IMR-90 (cell line): Measurements from ENCODE around the gene FDPS. TPM values are rescaled to one million over a fixed set of nuclear protein-coding genes. Genes with fewer than 3 reads are reported as not detected.
"Not testable (repeated sequence)": the region's sequence is repeated elsewhere in the genome, so short reads cannot be mapped to it uniquely, and the experiment has no call there.

ENCODE experiments used
- ATAC-seq: fragments of 200-7000 bp; cut with Tn5 transposase; 2 replicates; pipeline ENCODE4 v1.9.1; 2020; ENCODE audit warnings: low read depth, mild to moderate bottlenecking, moderate library complexity
- BruUV-seq: library from RNA; stranded (reverse); fragments of 400-500 nt; replicated peaks from 2 replicates; lab custom pipeline; 2021; lab: Mats Ljungman, UMichigan
- CTCF ChIA-PET: fragments of 300-600 bp; formaldehyde crosslinking; extraction: SDS; loops from one replicate; lab custom pipeline; 2021; ENCODE audit warnings: antibody characterized with exemption; lab: Yijun Ruan, JAX
- POLR2A ChIA-PET: fragments of 300-600 bp; sonication (Branson Sonifier 250); formaldehyde crosslinking; loops from one replicate; lab custom pipeline; 2022; ENCODE audit warnings: antibody characterized with exemption; ENCODE audit not compliant: unreplicated experiment; lab: Charles Lee
- DNase-seq: peaks from one replicate; pipeline ENCODE4 v3.0.0; 2013
- H2AFZ ChIP-seq: replicated peaks from 2 replicates; pipeline ENCODE3; 2013; ENCODE audit warnings: low read length, mild to moderate bottlenecking; ENCODE audit not compliant: poor library complexity
- H2AK5ac ChIP-seq: 2 replicates; pipeline ENCODE4 v1.6.1; 2013; ENCODE audit warnings: low read depth, low read length, inconsistent platforms
- H2AK9ac ChIP-seq: replicated peaks from 2 replicates; pipeline ENCODE3; 2013; ENCODE audit warnings: mild to moderate bottlenecking, low read depth, low read length, moderate library complexity; ENCODE audit not compliant: poor library complexity
- H2BK120ac ChIP-seq: 2 replicates; pipeline ENCODE4 v1.6.1; 2013; ENCODE audit warnings: low read depth, low read length, inconsistent platforms
- H2BK15ac ChIP-seq: 3 replicates; pipeline ENCODE4 v1.6.1; 2013; ENCODE audit warnings: low read depth, low read length, inconsistent platforms
- H2BK20ac ChIP-seq: 2 replicates; pipeline ENCODE4 v1.6.1; 2013; ENCODE audit warnings: low read depth, mild to moderate bottlenecking, inconsistent platforms, low read length, moderate library complexity
- H2BK5ac ChIP-seq: 2 replicates; pipeline ENCODE4 v1.6.1; 2013; ENCODE audit warnings: mild to moderate bottlenecking, low read depth, low read length, inconsistent platforms; ENCODE audit not compliant: poor library complexity, severe bottlenecking
- H3K14ac ChIP-seq: replicated peaks from 2 replicates; pipeline ENCODE4 v1.6.1; 2013; ENCODE audit warnings: low read depth, low read length, inconsistent platforms
- H3K18ac ChIP-seq: 2 replicates; pipeline ENCODE4 v1.6.1; 2013; ENCODE audit warnings: low read depth, low read length, control low read depth
- H3K23ac ChIP-seq: 2 replicates; pipeline ENCODE4 v1.6.1; 2013; ENCODE audit warnings: low read depth, low read length, inconsistent platforms
- H3K27ac ChIP-seq: 2 replicates; pipeline ENCODE4 v1.5.1; 2013; ENCODE audit warnings: mild to moderate bottlenecking, control low read depth, low read length; ENCODE audit not compliant: insufficient read depth
- H3K27me3 ChIP-seq: 2 replicates; pipeline ENCODE4 v1.6.1; 2013; ENCODE audit warnings: low read length; ENCODE audit not compliant: control insufficient read depth, insufficient read depth
- H3K36me3 ChIP-seq: 2 replicates; pipeline ENCODE4 v1.6.1; 2013; ENCODE audit warnings: low read length, mixed read lengths; ENCODE audit not compliant: control insufficient read depth, insufficient read depth
- H3K4ac ChIP-seq: 2 replicates; pipeline ENCODE4 v1.6.1; 2013; ENCODE audit warnings: low read depth, low read length, inconsistent platforms
- H3K4me1 ChIP-seq: 2 replicates; pipeline ENCODE4 v1.6.1; 2013; ENCODE audit warnings: low read length, mixed read lengths; ENCODE audit not compliant: control insufficient read depth, insufficient read depth
- H3K4me2 ChIP-seq: 2 replicates; pipeline ENCODE4 v1.6.1; 2013; ENCODE audit warnings: low read depth, mild to moderate bottlenecking, control low read depth, low read length, moderate library complexity
- H3K4me3 ChIP-seq: 2 replicates; pipeline ENCODE4 v1.5.1; 2013; ENCODE audit warnings: low read depth, mild to moderate bottlenecking, control low read depth, low read length, moderate library complexity; ENCODE audit not compliant: insufficient read depth
- H3K56ac ChIP-seq: 2 replicates; pipeline ENCODE4 v1.6.1; 2013; ENCODE audit warnings: low read length, inconsistent platforms; ENCODE audit not compliant: insufficient read depth; ENCODE audit errors: extremely low read depth
- H3K79me1 ChIP-seq, 2 experiments: 2 replicates each; pipeline ENCODE4 v1.6.1; 2013; ENCODE audit warnings: low read length in 2 of 2, inconsistent platforms in 1 of 2, low read depth in 1 of 2
- H3K9ac ChIP-seq: 2 replicates; pipeline ENCODE4 v1.6.1; 2013; ENCODE audit warnings: low read depth, low read length, control low read depth
- H3K9me1 ChIP-seq: 2 replicates; pipeline ENCODE4 v1.6.1; 2013; ENCODE audit warnings: low read length, inconsistent platforms; ENCODE audit not compliant: insufficient read depth
- H3K9me3 ChIP-seq: 2 replicates; pipeline ENCODE4 v1.6.1; 2013; ENCODE audit warnings: low read length; ENCODE audit not compliant: control insufficient read depth, insufficient read depth
- H4K20me1 ChIP-seq: 2 replicates; pipeline ENCODE4 v1.6.1; 2013; ENCODE audit warnings: low read length, inconsistent platforms; ENCODE audit not compliant: insufficient read depth
- H4K5ac ChIP-seq: 2 replicates; pipeline ENCODE4 v1.6.1; 2013; ENCODE audit warnings: mild to moderate bottlenecking, low read depth, low read length, control low read depth
- H4K8ac ChIP-seq, 2 experiments: 2 replicates each; pipeline ENCODE4 v1.6.1; 2013; ENCODE audit warnings: low read depth in 2 of 2, low read length in 2 of 2, control low read depth in 1 of 2, inconsistent platforms in 1 of 2
- H4K91ac ChIP-seq: 2 replicates; pipeline ENCODE4 v1.6.1; 2013; ENCODE audit warnings: low read depth, low read length, inconsistent platforms; ENCODE audit not compliant: insufficient read depth
- CEBPB ChIP-seq: IDR thresholded peaks from 2 replicates; pipeline ENCODE4 v1.6.1; 2012; ENCODE audit warnings: low read depth, low read length, improper control_type of control experiment
- WGBS, 2 experiments: methylation state at CpG; one replicate each; pipeline versions ENCODE4 v1.1.5 to v1.1.7; 2013; ENCODE audit warnings: missing lambda C conversion rate in 2 of 2; ENCODE audit not compliant: insufficient read length in 1 of 2; ENCODE audit errors: extremely low coverage in 2 of 2; 5-methylcytosine and 5-hydroxymethylcytosine counted together
- dilution Hi-C: fragments of 300-500 bp; cut with HindIII; formaldehyde crosslinking; loops from one replicate; pipeline ENCODE4 v1.14.3; 2018; ENCODE audit warnings: low sequenced_read_pairs; ENCODE audit not compliant: unreplicated experiment
- in situ Hi-C: fragments of 300-500 bp; cut with MboI; formaldehyde crosslinking; loops from 3 replicates; pipeline ENCODE4 v1.14.3; 2019; ENCODE audit warnings: low sequenced_read_pairs, inconsistent platforms, mixed read lengths
- intact Hi-C: fragments of 100-400 bp; cut with micrococcal nuclease; formaldehyde crosslinking; loops from 2 replicates; pipeline ENCODE4 v1.10.0; 2022
- polyA plus RNA-seq, 3 experiments: library from polyadenylated mRNA; depleted of rRNA; stranded (reverse); fragments of >200 nt; gene quantifications; 2 replicates each; pipeline ENCODE4 v1.2.3, GENCODE V29; 2012; ENCODE audit warnings: low replicate concordance in 1 of 3
- total RNA-seq: library from RNA; depleted of rRNA; stranded (reverse); fragments of >200 nt; gene quantifications from 2 replicates; pipeline ENCODE4 v1.2.3, GENCODE V29; 2012

Gene FDPS
- total and polyA plus RNA-seq, 2 of the 4 experiments (the other 2 are of a cell fraction): 183 to 191 TPM

DNA sequence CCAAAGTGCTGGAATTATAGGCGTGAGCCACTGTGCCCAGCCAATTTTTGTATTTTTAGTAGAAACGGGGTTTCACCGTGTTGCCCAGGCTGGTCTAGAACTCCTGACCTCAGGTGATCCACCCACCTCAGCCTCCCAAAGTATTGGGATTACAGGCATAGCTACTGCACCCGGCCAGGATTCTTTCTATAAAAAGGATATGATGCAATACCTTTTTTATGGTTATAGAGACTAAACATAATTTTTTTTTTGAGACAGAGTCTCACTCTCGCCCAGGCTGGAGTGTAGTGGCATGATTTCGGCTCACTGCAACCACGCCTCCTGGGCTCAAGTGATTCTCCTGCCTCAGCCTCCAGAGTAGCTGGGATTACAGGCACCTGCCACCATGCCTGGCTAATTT is 20.2 kb downstream of the FDPS start:
- H3K56ac ChIP-seq, H3K14ac ChIP-seq, H2BK5ac ChIP-seq, H3K4me2 ChIP-seq, H2BK15ac ChIP-seq, H3K27ac ChIP-seq, H2AFZ ChIP-seq, H2BK120ac ChIP-seq, H3K9ac ChIP-seq, H4K91ac ChIP-seq, H3K9me3 ChIP-seq, H2BK20ac ChIP-seq, H3K4me3 ChIP-seq, H3K23ac ChIP-seq, H2AK9ac ChIP-seq, BruUV-seq, H4K5ac ChIP-seq, in situ Hi-C loops, ATAC-seq, DNase-seq, H3K18ac ChIP-seq, H4K8ac ChIP-seq, H3K27me3 ChIP-seq, dilution Hi-C loops, H2AK5ac ChIP-seq, H3K4me1 ChIP-seq, H3K4ac ChIP-seq, CTCF ChIA-PET: not testable (repeated sequence)
- 100% methylated on average over 2 of the region's 7 CpGs; no CpG with 5 or more reads in 1 of the 2 experiments for WGBS, 2 experiments
- intact Hi-C loops: loop anchor here (10.0 kb wide), 1 partner anchor 124 kb away; the partner anchor contains the start of genes MTX1 and THBS3
- H3K79me1 ChIP-seq: peaks cover 16 to 37% of the 10 kb centered on the region in 2 experiments
- H3K36me3 ChIP-seq: peaks cover 34% of the 10 kb centered on the region
- peaks cover 28% of the 10 kb centered on the region for H4K20me1 ChIP-seq
- POLR2A ChIA-PET: interaction anchor here (0.6 kb wide), 1 partner anchor 173 kb away, joined by 3 read pairs; no protein-coding TSS in a partner anchor
- peaks cover 13% of the 10 kb centered on the region; the same call in 1 of the 2 replicates for H3K9me1 ChIP-seq
- peak; percentile 72 for TF ChIP-seq CEBPB
